Activated CD8-positive, alpha-beta memory T cell treated with anti-CD3 and anti-CD28 coated beads, Interleukin-2, amount 50 U/mL, for 24 hours (primary cell): ENCODE measurements around the gene SERPINI1.
"Not testable (repeated sequence)": the region's sequence is repeated elsewhere in the genome, so short reads cannot be mapped to it uniquely, and the experiment has no call there.

Experiments
- DNase-seq: peaks from one replicate; pipeline ENCODE4 v3.0.0-alpha.2; 2020; ENCODE audit errors: extremely low read depth

Gene SERPINI1

DNA sequence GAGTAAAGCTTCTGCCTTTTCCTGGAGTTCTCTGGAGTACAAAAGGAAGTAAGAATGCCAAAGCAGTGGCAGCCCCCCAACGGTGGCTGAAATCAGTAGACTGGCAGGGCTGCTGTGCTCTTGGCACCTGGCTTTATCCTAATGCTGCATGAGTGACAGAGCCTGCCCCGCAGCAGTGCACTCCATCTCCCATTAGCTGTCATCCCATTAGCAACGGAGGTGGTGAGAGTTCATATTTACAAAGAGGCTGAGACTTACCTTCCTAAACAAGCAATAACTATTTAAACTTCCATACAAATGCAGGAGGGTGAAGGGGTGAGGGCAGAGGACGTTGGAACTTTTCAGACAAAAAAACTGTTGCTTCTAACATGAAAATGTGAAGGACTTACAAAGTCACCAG lies 51.9 kb downstream of the SERPINI1 start:
- DNase-seq, result no peak

DNA sequence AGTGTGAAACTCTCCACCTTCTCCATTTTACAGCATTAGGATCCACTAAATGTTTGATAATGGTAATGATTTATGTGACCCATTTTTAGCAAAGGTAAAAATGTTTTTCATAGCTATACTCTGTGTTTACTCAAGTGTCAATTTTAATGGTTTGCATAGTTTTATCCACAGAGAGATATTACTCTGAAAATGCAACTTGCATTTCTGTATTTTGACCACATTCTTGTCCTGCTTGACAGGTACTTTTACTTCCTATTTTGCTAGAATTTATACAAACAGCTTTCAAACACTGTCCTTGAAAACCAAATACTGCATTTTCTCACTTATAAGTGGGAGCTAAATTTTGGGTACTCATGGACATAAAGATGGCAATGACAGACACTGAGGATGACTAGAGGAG lies 62.9 kb downstream of the SERPINI1 start:
- no peak for DNase-seq

DNA sequence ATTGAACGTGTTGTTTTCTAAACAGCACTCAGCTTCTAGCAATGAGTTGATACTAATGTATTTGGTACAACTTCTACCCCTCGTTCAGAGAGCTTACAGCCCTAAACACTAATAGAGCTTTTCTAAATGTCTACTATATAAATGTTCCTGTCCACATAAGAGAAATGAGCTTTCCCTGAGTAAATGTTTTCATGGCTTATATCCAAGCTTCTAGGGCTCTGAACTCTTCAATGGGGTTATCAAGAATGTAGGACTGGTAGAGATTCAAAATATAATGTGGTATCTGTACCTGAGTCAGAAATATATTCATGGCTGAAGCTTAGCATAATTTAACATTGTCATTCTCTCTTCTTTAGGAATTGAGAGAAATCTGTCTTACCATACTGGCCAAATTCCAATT lies 73.4 kb downstream of the SERPINI1 start:
- no peak for DNase-seq

DNA sequence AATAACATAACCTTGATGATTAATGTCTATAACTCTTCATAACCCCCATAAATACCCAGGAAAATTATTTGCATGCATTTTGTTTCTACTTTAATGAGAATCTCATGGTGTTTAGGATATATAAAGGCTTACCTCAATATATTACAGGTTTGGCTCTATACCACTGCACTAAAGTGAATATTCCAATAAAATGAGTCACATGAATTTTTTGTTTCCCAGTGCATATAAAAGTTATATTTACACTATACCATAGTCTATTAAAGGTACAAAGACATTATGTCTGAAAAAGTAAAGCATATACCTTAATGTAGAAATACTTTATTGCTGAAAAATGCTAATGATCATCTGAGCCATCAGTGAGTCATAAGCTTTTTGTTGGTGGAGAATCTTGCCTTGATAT lies 74.7 kb downstream of the SERPINI1 start:
- no peak for DNase-seq

DNA sequence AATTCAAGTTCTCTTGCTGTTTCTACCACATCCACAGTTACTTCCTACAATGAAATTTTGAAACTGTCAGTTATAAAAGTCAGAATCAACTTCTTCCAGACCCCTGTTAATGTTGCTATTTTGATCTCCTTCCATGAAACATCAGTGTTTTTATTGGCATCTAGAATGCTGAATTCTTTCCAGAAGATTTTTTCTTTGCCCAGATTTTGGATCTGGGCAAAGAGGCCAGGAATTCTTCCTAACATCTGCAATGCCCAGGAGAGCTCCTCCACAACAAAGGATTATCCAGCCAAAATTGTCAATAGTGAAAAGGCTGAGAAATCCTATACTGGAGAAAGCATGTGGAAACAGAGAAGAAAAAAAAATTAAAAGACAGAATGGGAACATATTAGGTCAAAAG lies 75.5 kb downstream of the SERPINI1 start:
- no peak for DNase-seq

DNA sequence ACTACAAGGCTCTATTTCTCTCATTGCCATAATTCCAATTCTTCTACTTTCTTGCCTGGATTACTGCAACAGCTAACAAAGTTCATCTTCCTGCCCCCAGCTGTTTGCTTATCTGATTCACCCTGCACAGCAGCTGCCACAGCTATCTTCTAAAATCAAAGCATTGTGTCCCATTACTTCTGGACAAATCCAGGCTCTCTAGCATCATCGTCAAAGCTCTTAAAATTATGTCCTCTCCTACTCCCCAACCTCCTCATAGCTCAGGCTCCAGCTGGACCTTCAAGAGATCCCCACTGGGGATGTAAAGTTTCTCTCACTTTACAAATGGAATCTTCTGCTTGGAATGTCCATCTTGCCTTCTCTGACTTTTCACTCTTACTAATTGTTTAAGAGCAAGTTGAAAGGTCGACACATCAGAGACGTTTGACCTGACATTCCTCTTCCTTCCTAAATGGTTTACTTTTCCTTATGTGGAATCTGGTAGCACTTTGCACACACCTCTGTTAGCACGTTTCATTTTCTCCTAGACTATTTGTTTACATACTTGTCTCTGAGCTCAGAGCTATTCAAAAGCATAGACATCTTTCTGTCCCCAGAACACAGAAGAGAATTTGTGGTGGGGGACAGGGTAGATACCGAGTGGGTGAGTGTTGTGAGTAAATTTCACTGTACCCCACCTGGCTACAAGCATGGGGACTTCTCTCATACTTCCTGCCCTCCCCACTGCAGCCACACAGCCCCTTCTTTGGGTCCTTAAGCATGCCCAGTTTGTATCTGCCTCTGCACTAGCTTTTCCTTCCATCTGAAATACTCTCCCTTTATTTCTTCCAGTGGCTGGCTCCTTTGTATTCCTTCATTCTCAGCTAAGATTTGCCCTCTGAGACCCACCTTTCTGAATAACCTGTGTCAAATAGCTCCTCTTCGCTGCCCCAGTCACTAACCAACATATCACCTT lies 77.9 kb downstream of the SERPINI1 start:
- no peak for DNase-seq

DNA sequence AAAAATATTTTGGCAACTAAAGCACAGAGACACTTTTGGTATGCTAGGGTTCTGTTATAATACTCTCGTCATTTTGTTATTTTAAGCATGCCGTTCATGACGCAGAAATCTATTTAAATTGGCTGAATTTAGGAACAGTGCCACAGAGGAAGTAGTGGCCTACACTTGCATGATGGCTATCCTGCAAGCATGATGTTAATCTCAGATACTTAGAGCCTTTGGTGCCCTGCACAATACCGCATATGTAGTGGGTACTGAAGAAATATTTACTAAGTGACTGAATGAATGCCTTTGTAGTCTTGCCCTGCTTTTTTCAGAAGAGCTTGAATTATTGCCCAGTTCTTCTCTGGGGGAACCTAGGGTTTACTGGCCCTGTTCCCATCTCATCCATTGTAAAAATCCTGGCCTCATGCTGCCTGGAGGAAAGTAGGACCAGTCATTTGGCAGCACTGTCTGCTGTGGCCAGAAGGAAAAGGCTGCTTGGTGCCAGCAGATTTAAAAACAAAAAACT lies 79.0 kb downstream of the SERPINI1 start:
- DNase-seq, result no peak

DNA sequence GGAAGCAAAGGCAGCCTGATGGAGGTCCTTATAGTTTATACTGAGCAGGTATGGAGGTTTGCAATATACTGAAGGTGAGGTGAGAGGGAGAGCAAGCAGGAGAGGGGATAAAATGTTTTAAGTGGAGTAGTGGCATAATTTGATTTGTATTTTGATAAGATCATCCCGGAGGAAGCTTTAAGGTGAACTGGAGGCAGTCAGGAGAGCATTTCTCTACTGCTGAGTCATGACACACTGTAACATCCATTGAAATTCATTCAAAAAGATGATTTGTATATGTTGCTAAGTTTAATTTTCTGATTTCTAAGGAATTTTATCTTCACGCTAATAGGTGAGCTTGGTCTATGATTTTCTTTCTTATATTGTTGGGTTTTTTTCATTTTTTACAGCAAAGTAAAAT lies 81.4 kb downstream of the SERPINI1 start:
- DNase-seq, result no peak

DNA sequence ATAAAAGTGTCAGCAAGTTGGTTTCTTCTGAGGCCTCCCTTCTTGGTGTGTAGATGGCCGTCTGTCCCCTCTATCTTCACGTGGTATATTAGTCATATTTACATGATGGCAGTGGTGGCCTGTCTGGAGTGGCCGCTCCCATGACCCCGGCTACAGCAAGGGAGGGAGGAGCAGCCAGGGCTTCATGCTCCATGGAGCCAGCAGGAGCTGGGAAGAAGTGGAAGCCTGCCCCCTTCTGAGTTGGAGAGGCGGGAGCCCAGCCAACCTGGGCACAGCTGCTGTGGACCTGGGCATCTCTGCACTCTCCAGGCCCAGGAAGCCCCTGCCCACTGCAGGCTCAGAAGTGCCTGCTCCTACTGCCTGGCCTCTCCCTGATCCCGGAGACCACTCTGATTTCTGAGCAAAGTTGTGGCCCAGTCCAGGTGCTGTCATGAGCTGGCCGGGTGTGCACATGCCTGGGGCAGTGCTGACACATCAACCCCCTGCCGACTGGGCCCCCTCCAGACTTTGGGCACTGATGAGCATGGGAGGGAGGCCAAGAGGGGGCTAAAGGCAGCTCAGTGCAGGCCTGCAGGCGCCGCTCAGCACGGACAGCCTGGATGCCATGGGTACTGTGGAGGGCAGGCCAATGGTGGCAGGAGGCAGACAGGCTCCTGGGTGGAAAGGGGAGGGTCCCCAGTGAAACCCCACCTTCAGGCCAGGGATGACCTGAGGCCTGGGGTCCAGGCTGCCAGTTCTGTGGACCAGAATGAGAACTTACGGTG lies 84.8 kb downstream of the SERPINI1 start:
- no peak for DNase-seq

DNA sequence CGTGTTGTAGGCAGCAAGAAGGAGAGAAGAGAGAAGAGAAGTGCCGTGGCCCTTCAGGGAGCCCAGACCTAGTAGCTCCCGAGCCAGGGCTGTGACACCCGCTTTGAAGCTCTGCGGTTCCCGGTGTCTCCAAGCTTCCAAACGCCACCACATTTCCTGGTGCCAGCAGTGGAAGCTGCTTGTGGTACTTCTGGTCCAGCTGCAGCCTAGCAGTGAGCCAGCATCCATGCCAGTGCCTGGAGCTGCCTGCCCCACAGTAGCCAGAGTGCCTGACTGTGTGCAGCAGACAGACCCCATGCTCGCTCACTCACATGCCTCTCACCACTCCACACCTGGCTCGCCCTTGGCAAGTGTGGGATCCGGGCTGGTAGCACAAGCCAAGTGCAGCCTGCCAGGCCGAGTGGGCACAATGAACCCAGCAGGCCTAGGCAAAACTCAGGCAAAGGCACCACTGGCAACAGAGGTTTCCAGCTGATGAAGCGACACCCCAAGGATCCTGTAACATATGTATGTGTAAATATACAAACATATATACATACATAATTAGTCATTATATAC lies 85.8 kb downstream of the SERPINI1 start:
- DNase-seq, result no peak

DNA sequence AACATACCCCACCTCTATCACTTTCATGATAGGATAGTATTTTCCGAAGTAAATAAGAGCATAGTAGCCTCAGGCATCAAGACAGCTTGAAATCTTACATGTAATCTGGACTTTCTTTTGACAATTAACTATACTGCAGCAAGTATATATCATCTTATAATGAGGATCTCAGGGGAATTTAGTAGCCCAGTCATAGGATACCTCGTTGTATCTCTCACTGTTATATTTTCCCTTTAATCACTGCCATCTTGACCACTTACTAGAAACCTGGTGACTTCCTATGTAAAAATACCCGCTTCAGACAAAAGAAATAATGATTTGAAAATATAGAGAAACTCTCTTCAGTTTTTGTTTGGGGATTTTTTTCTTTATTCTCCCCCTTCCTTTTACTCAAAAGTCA lies 88.2 kb downstream of the SERPINI1 start:
- DNase-seq, result no peak

DNA sequence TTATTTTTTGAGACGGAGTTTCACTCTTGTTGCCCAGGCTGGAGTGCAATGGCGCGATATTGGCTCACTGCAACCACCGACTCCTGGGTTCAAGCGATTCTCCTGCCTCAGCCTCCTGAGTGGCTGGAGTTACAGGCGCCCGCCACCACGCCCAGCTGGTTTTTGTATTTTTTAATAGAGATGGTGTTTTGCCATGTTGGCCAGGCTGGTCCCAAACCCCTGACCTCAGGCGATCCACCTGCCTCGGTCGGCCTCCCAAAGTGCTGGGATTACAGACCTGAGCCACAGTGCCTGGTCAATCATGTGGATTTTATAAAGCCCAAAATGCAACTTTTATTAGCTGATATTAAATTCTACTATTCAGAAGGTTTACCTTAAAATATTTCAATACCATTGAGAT lies 92.1 kb downstream of the SERPINI1 start:
- DNase-seq, result not testable (repeated sequence)

DNA sequence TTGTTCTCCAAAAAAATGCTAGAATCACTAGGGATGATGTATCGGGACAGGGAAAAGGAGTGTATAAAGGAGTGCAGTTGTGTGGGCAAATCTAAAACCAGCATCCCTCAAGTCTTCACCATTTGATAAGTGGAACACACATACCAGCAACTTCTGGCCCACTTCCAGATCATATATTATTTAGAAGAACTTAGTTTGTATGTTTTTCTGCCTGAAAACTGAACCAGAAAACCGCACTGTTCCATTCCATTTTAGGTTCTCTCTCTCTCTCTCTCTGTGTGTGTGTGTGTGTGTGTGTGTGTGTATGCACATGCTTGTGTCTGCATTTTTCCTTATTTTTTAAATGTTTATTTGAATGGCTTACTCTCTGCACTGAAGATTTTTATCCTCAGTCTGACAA lies 93.5 kb downstream of the SERPINI1 start:
- no peak for DNase-seq

DNA sequence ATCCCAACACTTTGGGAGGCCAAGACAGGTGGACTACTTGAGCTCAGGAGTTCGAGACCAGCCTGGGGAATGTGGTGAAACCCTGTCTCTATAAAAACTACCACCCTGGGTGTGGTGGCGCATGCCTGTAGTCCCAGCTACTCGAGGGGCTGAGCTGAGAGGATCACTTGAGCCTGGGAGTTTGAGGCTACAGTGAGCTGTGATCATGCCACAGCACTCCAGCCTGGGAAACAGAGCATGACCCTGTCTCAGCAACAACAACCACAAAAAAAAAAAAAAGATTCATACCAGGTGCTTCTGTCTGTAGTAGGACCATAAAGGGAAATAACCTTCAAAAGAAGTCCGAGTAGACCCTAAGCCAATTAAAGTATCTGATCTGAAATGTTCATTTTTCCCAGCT lies 94.5 kb downstream of the SERPINI1 start:
- DNase-seq, result no peak

DNA sequence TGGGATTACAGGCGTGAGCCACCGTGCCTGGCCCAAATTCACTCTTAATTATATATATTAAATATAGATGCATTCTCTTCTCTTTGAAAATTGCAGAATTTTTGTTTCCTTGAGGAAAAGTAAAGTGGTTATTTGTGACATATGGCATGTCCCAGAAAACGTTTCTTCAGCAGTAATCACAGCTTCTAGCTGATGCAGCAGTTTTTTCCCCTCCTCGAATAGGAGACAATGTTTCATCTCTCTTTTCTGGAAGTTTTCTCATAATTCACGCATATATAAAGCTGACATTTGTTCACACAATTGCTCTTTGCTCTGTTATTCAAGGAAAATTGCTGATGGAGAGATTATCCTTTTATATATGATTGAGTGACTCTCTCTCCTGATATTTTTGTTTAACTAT lies 99.8 kb downstream of the SERPINI1 start:
- no peak for DNase-seq

DNA sequence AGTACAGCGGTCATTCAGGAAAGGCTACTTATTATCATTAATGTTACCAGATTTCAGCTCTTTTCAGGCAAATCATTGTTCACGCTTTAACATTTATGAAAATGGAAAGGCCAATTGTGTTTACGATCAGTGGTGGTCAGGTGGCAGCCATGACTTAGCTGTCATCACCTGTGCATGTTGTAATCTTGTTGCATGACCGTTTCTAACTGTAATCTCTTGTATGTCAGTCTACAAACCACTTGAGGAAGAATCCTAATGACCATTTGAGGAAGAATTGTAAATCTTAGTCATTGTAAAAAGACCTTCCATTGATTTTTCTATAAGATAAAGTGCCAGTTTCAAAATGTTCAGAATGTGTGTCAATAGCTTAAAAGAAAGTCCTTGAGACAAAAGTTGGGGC lies 100.4 kb downstream of the SERPINI1 start:
- DNase-seq, result no peak

DNA sequence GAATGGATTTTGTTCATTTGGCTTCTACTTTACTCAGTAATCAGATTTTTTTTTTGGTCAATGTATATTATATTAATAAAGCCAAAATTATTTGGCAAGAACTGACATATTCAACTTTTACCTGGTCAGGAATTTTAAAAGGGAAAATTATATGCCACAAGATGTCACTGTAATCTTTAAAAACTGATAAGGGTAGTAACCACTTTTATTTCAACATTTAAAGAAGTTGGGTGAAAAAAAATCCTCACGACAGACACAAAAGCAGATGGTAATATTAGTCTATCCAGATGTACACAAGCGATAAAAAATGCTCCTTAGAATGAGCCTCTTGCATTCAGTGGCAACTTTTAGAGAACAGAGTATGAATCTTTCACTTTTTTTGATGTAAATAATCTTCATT lies 101.9 kb downstream of the SERPINI1 start:
- DNase-seq, result no peak

DNA sequence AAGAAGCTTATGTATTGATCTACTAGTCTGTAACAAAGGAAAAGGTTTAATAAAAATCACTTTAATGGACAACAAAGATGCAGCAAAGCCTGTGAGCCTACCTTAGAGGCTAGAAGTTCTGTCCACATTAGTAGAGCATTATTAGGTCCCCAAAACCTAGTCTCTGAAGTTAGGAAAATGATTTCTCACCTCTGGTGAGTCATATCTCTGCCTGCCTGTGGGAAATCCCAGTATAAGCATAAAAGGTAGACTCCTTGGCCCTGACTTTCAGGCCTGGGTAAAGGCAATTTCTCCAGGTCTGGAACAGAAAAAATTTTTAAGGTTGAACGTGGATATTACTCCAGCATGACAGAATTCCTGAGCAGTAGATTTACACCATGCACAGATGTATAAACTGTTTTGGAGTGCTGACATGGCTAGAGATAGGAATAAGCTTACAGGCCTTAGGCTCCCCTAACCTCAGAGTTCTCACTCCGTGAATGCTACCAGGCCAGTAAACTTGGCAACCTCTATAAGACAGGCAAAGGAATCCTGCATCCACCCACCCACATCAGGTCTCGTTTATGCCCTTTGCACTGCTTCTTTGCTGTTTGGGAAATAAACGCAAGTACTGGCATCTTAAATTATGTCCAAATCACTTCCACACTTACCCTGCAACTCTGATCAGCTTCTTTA lies 104.1 kb downstream of the SERPINI1 start:
- DNase-seq, result no peak

DNA sequence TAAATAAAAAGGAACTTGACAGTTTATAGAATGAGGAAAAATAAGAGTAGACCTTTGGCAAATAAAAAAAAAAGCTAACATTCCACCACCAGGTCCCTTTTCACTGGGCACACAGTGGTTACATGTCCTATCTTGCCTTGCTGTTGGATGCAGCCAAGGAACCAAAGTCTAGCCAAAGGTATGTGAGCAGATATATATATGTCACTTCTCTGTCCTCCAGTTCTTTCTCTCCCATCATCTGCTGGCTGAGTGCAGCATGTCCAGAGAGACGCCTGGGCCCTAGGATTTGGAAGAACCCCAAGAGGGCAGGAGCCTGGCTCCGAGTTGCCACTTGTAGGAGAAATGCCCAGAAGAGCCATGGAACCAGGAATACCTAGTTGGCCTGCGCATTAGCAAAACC lies 104.7 kb downstream of the SERPINI1 start:
- no peak for DNase-seq

DNA sequence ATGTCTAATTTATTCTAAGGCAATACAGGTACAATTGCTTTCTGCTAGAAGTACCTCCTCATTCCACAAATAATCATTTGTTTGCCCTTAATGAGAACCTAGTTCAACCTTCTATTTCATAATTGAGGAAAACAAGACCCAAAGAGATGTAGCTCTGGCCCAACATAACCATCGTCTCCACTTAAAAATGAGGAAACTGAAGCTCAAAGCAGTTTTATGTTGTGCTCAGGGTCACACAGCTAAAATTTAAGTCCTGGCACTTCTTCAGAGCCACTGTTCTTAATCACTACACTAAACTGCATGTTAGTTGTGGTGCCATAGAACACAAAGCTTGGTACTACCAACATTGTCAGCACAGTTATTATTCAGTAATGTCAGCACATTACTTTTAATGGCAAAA lies 108.0 kb downstream of the SERPINI1 start:
- no peak for DNase-seq

DNA sequence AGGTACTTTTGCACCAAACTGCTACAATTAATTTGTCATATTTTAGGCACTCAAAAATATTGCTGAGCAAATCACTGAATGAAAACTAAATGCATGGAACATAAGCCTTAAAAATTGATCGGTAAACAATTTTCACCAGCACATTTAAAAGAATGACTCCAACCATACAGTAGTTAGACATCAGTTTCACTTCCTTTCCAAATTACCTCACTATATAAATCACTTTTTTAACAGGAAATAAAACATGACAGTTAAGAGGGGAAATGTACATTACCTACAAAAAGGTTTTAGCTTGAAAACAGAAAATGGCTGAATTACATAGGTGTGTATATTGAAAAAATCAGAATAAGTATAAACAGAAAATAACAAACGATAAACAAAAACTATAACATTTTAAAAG lies 108.4 kb downstream of the SERPINI1 start:
- DNase-seq, result no peak

DNA sequence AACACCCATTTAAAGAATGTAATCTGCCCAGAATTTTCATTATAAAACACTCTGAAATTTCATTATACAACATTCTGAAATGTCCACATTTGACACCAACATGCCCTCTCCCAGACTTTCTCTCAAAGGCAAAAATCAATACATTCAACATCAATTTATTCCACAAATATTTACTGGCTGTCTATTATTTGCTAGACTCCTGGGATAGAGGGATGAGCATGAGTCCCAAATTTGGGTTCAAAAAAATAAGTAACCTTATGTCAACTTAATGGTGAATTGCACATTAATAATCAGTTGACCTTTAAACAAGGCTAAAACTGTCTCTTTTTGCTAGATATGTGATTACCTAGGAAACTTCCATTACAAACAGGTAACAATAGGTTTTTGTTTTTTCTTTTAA lies 109.0 kb downstream of the SERPINI1 start:
- no peak for DNase-seq
